BJ (cell line): Measurements from ENCODE around the gene EPB41L3. TPM values are rescaled to one million over a fixed set of nuclear protein-coding genes. Genes with fewer than 3 reads are reported as not detected.

Source experiments
- CTCF ChIA-PET: fragments of 350-600 bp; formaldehyde crosslinking; extraction: SDS; loops from one replicate; lab custom pipeline; 2021; ENCODE audit warnings: antibody characterized with exemption, inconsistent platforms; lab: Yijun Ruan, JAX
- POLR2A ChIA-PET: fragments of 300-600 bp; sonication (Branson Sonifier 250); formaldehyde crosslinking; extraction: SDS; loops from one replicate; lab custom pipeline; 2021; ENCODE audit warnings: antibody characterized with exemption; lab: Charles Lee
- DNase-seq: peaks from one replicate; pipeline ENCODE4 v3.0.0-alpha.2; 2011; ENCODE audit warnings: low read depth
- H3K27me3 ChIP-seq: 2 replicates; pipeline ENCODE4 v1.6.0; 2011; ENCODE audit warnings: low read length; ENCODE audit not compliant: control insufficient read depth, insufficient read depth
- H3K36me3 ChIP-seq: 2 replicates; pipeline ENCODE4 v1.5.1; 2011; ENCODE audit warnings: low read length; ENCODE audit not compliant: control insufficient read depth, insufficient read depth
- H3K4me3 ChIP-seq: 2 replicates; pipeline ENCODE4 v1.5.1; 2011; ENCODE audit warnings: low read depth, mild to moderate bottlenecking, control low read depth, low read length
- CTCF ChIP-seq: IDR thresholded peaks from 2 replicates; pipeline ENCODE4 v1.5.1; 2011; ENCODE audit warnings: low read depth, mild to moderate bottlenecking, control low read depth, inconsistent platforms, low read length, moderate library complexity; ENCODE audit not compliant: insufficient read depth
- polyA plus RNA-seq: library from polyadenylated mRNA; depleted of rRNA; stranded (reverse); fragments of >200 nt; gene quantifications from 2 replicates; pipeline ENCODE4 v1.2.3, GENCODE V29; 2011

Gene EPB41L3
- polyA plus RNA-seq, 1 experiment: 4.6 TPM

DNA sequence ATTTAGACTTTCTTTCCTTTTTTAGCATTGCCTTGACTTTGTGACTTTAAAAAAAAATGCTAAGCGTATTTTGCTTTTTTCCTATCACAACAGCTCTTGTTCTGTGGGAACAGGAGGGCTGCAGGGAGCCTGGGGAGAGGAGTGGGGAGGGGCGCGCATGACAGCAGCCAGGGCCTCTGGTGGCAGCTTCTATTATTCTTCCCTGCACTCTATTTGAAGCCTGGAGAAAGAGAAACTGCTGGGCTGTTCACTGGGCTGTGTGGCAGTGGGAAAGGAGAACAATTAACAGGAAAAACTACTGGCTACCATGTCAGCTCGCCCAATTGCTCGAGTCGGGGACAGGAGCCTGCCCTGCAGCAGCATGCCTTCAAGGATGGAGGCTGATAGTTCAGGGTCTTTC, 129.3 kb downstream of the EPB41L3 start:
- no peaks in the 10 kb centered on the region; the same call in 1 of the 2 replicates for H3K27me3 ChIP-seq
- no peak for DNase-seq
- H3K36me3 ChIP-seq: no peaks in the 10 kb centered on the region
- ChIA-PET CTCF (interaction anchor here (1.1 kb wide), 1 partner anchor 8 kb away, joined by 3 read pairs; no protein-coding TSS in a partner anchor), POLR2A (no interaction called here)
- no peak for TF ChIP-seq CTCF
- no peak overlapping the region for H3K4me3 ChIP-seq

GRCh38 chr18:5413447-5413846, 130.3 kb downstream of the EPB41L3 start:
- Histone ChIP-seq H3K4me3 (no peak overlapping the region), H3K36me3 (no peaks in the 10 kb centered on the region), H3K27me3 (no peaks in the 10 kb centered on the region; the same call in 1 of the 2 replicates)
- ChIA-PET CTCF (interaction anchor here (0.7 to 1.1 kb wide), 2 partner anchors 9 to 125 kb away, joined by 3 read pairs; no protein-coding TSS in a partner anchor), POLR2A (no interaction called here)
- DNase-seq: no peak
- no peak for TF ChIP-seq CTCF

DNA sequence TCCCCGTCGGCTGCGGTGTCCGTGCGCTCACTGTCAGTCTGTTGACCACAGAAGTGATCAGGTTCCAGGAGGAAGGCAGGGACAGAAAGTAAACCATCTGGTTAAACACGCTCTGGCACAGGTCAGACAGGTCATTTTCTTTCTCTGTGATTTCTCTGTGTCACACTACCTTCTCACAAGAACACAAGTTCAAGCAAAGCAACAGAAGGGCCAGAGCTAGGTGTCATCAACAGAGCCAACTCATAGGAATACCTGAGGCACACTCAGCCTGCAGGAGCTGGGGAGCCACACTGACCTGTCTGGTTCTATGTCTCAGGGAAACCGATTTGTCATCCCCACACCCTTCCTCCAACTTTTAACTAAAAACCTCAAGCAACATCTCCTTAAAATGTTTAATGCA, 133.2 kb downstream of the EPB41L3 start:
- ChIA-PET POLR2A (no interaction called here), CTCF (interaction anchor here (0.6 kb wide), 1 partner anchor 17 kb away, joined by 3 read pairs; no protein-coding TSS in a partner anchor)
- Histone ChIP-seq H3K27me3 (no peaks in the 10 kb centered on the region; the same call in 1 of the 2 replicates), H3K4me3 (no peak overlapping the region), H3K36me3 (no peaks in the 10 kb centered on the region)
- no peak for DNase-seq
- TF ChIP-seq CTCF: no peak

DNA sequence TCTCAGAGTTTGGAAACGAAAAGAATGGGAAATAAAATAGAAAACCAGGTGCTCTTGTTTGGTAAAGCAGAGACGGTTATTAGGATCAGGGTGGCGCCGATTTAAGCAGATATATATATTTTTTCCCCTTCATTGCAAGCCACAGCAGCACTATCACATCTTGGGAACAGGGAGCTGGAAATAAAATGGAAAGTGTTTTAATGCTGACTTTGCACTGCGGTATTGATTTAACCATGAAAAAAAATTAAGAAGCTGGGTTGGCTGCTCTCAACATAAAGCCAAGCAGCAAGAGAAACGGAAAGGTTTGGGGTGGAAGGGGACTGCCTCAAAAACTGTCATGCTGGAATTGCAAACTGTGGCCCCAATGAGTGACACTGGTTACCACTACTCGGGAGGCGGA, 145.5 kb downstream of the EPB41L3 start:
- DNase-seq: no peak
- TF ChIP-seq CTCF: no peak
- Histone ChIP-seq H3K36me3 (peaks cover 2% of the 10 kb centered on the region), H3K4me3 (no peak overlapping the region), H3K27me3 (no peaks in the 10 kb centered on the region)
- ChIA-PET CTCF (no interaction called here), POLR2A (no interaction called here)

GRCh38 chr18:5397102-5397501, 146.7 kb downstream of the EPB41L3 start:
- DNase-seq: no peak
- ChIA-PET CTCF (no interaction called here), POLR2A (no interaction called here)
- no peak for TF ChIP-seq CTCF
- Histone ChIP-seq H3K4me3 (no peak overlapping the region), H3K36me3 (peaks cover 2% of the 10 kb centered on the region), H3K27me3 (no peaks in the 10 kb centered on the region)
